WTC11 (cell line): Measurements from ENCODE around the gene XRCC4. TPM values are rescaled to one million over a fixed set of nuclear protein-coding genes. Genes with fewer than 3 reads are reported as not detected.

Source experiments
- ATAC-seq: fragments of 200-7000 bp; cut with Tn5 transposase; 2 replicates; pipeline ENCODE4 v1.10.0; 2021; ENCODE audit warnings: mild to moderate bottlenecking, moderate library complexity
- CTCF ChIA-PET: fragments of 300-600 bp; sonication (Branson Sonifier 250); formaldehyde crosslinking; loops from one replicate; lab custom pipeline; 2021; ENCODE audit warnings: antibody characterized with exemption; lab: Charles Lee
- POLR2A ChIA-PET: fragments of 350-600 bp; sonication (Branson Sonifier 250); formaldehyde crosslinking; loops from one replicate; lab custom pipeline; 2021; ENCODE audit warnings: antibody characterized with exemption; lab: Charles Lee
- DNase-seq: peaks from one replicate; pipeline ENCODE4 v3.0.0; 2021; ENCODE audit warnings: low spot score
- H3K27ac Mint-ChIP-seq: 2 replicates; pipeline ENCODE4 v1.8.0; 2021; ENCODE audit warnings: mixed read lengths
- H3K27me3 Mint-ChIP-seq: 2 replicates; pipeline ENCODE4 v1.8.0; 2021; ENCODE audit warnings: low read depth, mild to moderate bottlenecking, moderate library complexity, mixed read lengths
- H3K36me3 Mint-ChIP-seq: 2 replicates; pipeline ENCODE4 v1.8.0; 2021; ENCODE audit warnings: mixed read lengths
- H3K4me1 Mint-ChIP-seq: 2 replicates; pipeline ENCODE4 v1.8.0; 2022; ENCODE audit warnings: mixed read lengths
- H3K4me3 Mint-ChIP-seq: 2 replicates; pipeline ENCODE4 v1.8.0; 2021; ENCODE audit warnings: mild to moderate bottlenecking, moderate library complexity, mixed read lengths
- H3K9me3 Mint-ChIP-seq: 2 replicates; pipeline ENCODE4 v1.8.0; 2021; ENCODE audit warnings: mixed read lengths
- CREB1 ChIP-seq: sonication (generic); formaldehyde crosslinking; IDR thresholded peaks from 2 replicates; pipeline ENCODE4 v1.8.0; 2023; ENCODE audit warnings: mild to moderate bottlenecking, missing genetic modification reagents
- EMX1 ChIP-seq: fragments of 250-450 bp; sonication (Bioruptor Pico); IDR thresholded peaks from 2 replicates; pipeline ENCODE4 v1.8.0; 2021; ENCODE audit warnings: mild to moderate bottlenecking
- GTF2I ChIP-seq: fragments of 250-450 bp; sonication (Bioruptor Pico); conservative IDR thresholded peaks from 2 replicates; pipeline ENCODE4 v1.4.0; 2021; ENCODE audit warnings: mild to moderate bottlenecking
- JAZF1 ChIP-seq: fragments of 250-450 bp; sonication (Bioruptor Pico); IDR thresholded peaks from 2 replicates; pipeline ENCODE4 v1.9.0; 2021; ENCODE audit warnings: moderate library complexity, mild to moderate bottlenecking, inconsistent platforms
- KAT7 ChIP-seq: sonication (generic); formaldehyde crosslinking; IDR thresholded peaks from 2 replicates; pipeline ENCODE4 v1.8.1; 2023; ENCODE audit warnings: missing genetic modification reagents, mild to moderate bottlenecking, borderline replicate concordance
- NFYB ChIP-seq: sonication (generic); formaldehyde crosslinking; conservative IDR thresholded peaks from 2 replicates; pipeline ENCODE4 v1.8.0; 2022; ENCODE audit warnings: low read depth, missing genetic modification reagents
- NR2C2 ChIP-seq: sonication (generic); formaldehyde crosslinking; IDR thresholded peaks from 2 replicates; pipeline ENCODE4 v1.8.0; 2022; ENCODE audit warnings: mild to moderate bottlenecking, missing genetic modification reagents
- SOX15 ChIP-seq: fragments of 250-450 bp; sonication (Bioruptor Pico); IDR thresholded peaks from 2 replicates; pipeline ENCODE4 v1.9.0; 2021; ENCODE audit warnings: mild to moderate bottlenecking
- TCF7 ChIP-seq: sonication (generic); formaldehyde crosslinking; IDR thresholded peaks from 2 replicates; pipeline ENCODE4 v1.8.0; 2022; ENCODE audit warnings: mild to moderate bottlenecking, low read depth, missing genetic modification reagents, moderate library complexity
- ZNF263 ChIP-seq: sonication (generic); formaldehyde crosslinking; IDR thresholded peaks from 2 replicates; pipeline ENCODE4 v1.8.1; 2022; ENCODE audit warnings: low read depth, mild to moderate bottlenecking, moderate library complexity, missing genetic modification reagents
- total RNA-seq: library from RNA; stranded (reverse); gene quantifications from 3 replicates; pipeline ENCODE4 v1.2.3, GENCODE V29; 2021
- TF ChIP-seq, protein P1 (sequence below): sonication (generic); formaldehyde crosslinking; IDR thresholded peaks from 2 replicates; pipeline ENCODE4 v1.8.1; 2023; ENCODE audit warnings: mild to moderate bottlenecking, missing genetic modification reagents
- TF ChIP-seq, protein P2 (sequence below): fragments of 250-450 bp; sonication (Bioruptor Pico); conservative IDR thresholded peaks from 2 replicates; pipeline ENCODE4 v1.9.0; 2021; ENCODE audit warnings: mild to moderate bottlenecking
- TF ChIP-seq, protein P3 (sequence below): fragments of 250-450 bp; sonication (Bioruptor Pico); IDR thresholded peaks from 2 replicates; pipeline ENCODE4 v1.9.0; 2021; ENCODE audit warnings: moderate library complexity, mild to moderate bottlenecking, inconsistent platforms, borderline replicate concordance
- TF ChIP-seq, protein P4 (sequence below): sonication (generic); formaldehyde crosslinking; conservative IDR thresholded peaks from 2 replicates; pipeline ENCODE4 v1.8.1; 2022; ENCODE audit warnings: mild to moderate bottlenecking, missing genetic modification reagents
- TF ChIP-seq, protein P5 (sequence below): sonication (generic); formaldehyde crosslinking; IDR thresholded peaks from 2 replicates; pipeline ENCODE4 v1.8.0; 2023; ENCODE audit warnings: mild to moderate bottlenecking, missing genetic modification reagents
- TF ChIP-seq, protein P6 (sequence below): sonication (generic); formaldehyde crosslinking; IDR thresholded peaks from 2 replicates; pipeline ENCODE4 v1.8.0; 2022; ENCODE audit warnings: missing genetic modification reagents
- TF ChIP-seq, protein P7 (sequence below): sonication (generic); formaldehyde crosslinking; conservative IDR thresholded peaks from 2 replicates; pipeline ENCODE4 v1.8.1; 2023; ENCODE audit warnings: mild to moderate bottlenecking, low read depth, missing genetic modification reagents, moderate library complexity
- TF ChIP-seq, protein P8 (sequence below): sonication (generic); formaldehyde crosslinking; IDR thresholded peaks from 2 replicates; pipeline ENCODE4 v1.8.1; 2022; ENCODE audit warnings: mild to moderate bottlenecking, moderate library complexity, missing genetic modification reagents

XRCC4 gene
- total RNA-seq, 1 experiment from 2014 or later = 13.5 TPM

GRCh38 chr5:83220331-83220730 is 143.0 kb downstream of the XRCC4 start (continued):
- TF ChIP-seq CREB1 = no peak
- TF ChIP-seq, protein P1, sequence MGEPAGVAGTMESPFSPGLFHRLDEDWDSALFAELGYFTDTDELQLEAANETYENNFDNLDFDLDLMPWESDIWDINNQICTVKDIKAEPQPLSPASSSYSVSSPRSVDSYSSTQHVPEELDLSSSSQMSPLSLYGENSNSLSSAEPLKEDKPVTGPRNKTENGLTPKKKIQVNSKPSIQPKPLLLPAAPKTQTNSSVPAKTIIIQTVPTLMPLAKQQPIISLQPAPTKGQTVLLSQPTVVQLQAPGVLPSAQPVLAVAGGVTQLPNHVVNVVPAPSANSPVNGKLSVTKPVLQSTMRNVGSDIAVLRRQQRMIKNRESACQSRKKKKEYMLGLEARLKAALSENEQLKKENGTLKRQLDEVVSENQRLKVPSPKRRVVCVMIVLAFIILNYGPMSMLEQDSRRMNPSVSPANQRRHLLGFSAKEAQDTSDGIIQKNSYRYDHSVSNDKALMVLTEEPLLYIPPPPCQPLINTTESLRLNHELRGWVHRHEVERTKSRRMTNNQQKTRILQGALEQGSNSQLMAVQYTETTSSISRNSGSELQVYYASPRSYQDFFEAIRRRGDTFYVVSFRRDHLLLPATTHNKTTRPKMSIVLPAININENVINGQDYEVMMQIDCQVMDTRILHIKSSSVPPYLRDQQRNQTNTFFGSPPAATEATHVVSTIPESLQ (CRISPR knock-in tag) = no peak
- TF ChIP-seq ZNF263 (CRISPR knock-in tag) = no peak
- no peak for TF ChIP-seq TCF7
- no peak for TF ChIP-seq NR2C2 (CRISPR knock-in tag)
- TF ChIP-seq, protein P2, sequence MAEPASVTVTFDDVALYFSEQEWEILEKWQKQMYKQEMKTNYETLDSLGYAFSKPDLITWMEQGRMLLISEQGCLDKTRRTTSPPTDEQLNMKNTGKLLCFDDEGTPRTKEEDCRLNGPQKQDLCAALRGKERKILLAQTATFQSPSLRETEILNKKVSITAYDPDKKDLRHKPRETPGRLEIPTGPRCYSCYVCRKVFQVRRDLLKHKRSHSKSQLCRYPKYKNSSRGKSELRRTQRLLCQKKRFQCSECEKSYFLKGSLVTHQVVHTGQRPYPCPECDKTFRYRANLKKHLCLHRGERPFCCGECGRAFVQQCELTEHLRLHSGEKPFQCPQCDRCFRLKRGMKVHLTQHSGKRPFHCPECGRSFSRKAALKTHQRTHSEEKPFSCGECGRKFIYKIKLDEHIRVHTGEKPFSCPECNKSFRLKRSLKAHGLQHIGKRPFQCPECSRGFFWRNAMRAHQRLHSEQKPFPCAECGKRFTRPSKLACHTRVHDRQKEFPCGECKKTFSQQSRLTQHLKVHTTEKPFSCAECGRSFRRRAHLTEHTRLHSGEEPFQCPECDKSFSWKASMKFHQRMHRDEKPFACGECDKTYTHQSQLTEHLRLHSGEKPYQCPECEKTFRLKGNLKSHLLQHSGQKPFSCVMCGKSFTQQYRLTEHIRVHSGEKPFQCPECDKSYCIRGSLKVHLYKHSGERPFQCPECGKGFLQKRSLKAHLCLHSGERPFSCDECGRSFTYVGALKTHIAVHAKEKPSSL (CRISPR knock-in tag) = no peak
- TF ChIP-seq, all 79 proteins: peak for 0

DNA sequence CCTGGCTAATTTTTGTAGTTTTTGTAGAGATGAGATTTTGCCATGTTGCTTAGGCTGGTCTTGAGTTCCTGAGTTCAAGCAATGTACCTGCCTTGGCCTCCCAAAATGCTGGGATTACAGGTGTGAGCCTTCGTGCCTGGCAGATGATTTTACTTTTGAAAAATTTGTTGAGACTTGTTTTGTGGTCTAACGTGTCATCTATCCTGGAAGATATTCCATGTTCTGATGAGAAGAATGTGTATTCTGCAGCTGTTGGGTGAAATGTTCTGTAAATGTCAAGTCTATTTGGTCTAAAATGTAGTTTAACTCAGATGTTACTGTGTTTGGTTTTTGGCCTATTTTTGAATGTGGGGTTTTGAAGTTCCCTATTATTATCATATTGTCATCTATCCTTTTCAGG is 145.6 kb downstream of the XRCC4 start:
- ChIA-PET POLR2A (no interaction called here), CTCF (no interaction called here)
- Mint-ChIP-seq H3K27me3 (no peaks in the 10 kb centered on the region), H3K9me3 (peaks cover 6% of the 10 kb centered on the region; the same call in 1 of the 2 replicates), H3K27ac (no peak overlapping the region), H3K36me3 (no peaks in the 10 kb centered on the region), H3K4me1 (peaks cover 28% of the 10 kb centered on the region), H3K4me3 (no peak overlapping the region)
- DNase-seq (no peak), ATAC-seq (no peak)
- TF ChIP-seq, protein P3, sequence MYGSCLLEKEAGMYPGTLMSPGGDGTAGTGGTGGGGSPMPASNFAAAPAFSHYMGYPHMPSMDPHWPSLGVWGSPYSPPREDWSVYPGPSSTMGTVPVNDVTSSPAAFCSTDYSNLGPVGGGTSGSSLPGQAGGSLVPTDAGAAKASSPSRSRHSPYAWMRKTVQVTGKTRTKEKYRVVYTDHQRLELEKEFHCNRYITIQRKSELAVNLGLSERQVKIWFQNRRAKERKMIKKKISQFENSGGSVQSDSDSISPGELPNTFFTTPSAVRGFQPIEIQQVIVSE (CRISPR knock-in tag) = no peak
- no peak for TF ChIP-seq KAT7 (CRISPR knock-in tag)
- TF ChIP-seq, protein P4, sequence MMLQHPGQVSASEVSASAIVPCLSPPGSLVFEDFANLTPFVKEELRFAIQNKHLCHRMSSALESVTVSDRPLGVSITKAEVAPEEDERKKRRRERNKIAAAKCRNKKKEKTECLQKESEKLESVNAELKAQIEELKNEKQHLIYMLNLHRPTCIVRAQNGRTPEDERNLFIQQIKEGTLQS (CRISPR knock-in tag) = no peak
- TF ChIP-seq, protein P5, sequence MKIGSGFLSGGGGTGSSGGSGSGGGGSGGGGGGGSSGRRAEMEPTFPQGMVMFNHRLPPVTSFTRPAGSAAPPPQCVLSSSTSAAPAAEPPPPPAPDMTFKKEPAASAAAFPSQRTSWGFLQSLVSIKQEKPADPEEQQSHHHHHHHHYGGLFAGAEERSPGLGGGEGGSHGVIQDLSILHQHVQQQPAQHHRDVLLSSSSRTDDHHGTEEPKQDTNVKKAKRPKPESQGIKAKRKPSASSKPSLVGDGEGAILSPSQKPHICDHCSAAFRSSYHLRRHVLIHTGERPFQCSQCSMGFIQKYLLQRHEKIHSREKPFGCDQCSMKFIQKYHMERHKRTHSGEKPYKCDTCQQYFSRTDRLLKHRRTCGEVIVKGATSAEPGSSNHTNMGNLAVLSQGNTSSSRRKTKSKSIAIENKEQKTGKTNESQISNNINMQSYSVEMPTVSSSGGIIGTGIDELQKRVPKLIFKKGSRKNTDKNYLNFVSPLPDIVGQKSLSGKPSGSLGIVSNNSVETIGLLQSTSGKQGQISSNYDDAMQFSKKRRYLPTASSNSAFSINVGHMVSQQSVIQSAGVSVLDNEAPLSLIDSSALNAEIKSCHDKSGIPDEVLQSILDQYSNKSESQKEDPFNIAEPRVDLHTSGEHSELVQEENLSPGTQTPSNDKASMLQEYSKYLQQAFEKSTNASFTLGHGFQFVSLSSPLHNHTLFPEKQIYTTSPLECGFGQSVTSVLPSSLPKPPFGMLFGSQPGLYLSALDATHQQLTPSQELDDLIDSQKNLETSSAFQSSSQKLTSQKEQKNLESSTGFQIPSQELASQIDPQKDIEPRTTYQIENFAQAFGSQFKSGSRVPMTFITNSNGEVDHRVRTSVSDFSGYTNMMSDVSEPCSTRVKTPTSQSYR (CRISPR knock-in tag) = no peak
- TF ChIP-seq, protein P6, sequence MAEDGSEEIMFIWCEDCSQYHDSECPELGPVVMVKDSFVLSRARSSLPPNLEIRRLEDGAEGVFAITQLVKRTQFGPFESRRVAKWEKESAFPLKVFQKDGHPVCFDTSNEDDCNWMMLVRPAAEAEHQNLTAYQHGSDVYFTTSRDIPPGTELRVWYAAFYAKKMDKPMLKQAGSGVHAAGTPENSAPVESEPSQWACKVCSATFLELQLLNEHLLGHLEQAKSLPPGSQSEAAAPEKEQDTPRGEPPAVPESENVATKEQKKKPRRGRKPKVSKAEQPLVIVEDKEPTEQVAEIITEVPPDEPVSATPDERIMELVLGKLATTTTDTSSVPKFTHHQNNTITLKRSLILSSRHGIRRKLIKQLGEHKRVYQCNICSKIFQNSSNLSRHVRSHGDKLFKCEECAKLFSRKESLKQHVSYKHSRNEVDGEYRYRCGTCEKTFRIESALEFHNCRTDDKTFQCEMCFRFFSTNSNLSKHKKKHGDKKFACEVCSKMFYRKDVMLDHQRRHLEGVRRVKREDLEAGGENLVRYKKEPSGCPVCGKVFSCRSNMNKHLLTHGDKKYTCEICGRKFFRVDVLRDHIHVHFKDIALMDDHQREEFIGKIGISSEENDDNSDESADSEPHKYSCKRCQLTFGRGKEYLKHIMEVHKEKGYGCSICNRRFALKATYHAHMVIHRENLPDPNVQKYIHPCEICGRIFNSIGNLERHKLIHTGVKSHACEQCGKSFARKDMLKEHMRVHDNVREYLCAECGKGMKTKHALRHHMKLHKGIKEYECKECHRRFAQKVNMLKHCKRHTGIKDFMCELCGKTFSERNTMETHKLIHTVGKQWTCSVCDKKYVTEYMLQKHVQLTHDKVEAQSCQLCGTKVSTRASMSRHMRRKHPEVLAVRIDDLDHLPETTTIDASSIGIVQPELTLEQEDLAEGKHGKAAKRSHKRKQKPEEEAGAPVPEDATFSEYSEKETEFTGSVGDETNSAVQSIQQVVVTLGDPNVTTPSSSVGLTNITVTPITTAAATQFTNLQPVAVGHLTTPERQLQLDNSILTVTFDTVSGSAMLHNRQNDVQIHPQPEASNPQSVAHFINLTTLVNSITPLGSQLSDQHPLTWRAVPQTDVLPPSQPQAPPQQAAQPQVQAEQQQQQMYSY (CRISPR knock-in tag) = no peak
- TF ChIP-seq JAZF1 (CRISPR knock-in tag) = no peak
- TF ChIP-seq NFYB (CRISPR knock-in tag) = no peak
- TF ChIP-seq TCF7 = no peak
- TF ChIP-seq, protein P7, sequence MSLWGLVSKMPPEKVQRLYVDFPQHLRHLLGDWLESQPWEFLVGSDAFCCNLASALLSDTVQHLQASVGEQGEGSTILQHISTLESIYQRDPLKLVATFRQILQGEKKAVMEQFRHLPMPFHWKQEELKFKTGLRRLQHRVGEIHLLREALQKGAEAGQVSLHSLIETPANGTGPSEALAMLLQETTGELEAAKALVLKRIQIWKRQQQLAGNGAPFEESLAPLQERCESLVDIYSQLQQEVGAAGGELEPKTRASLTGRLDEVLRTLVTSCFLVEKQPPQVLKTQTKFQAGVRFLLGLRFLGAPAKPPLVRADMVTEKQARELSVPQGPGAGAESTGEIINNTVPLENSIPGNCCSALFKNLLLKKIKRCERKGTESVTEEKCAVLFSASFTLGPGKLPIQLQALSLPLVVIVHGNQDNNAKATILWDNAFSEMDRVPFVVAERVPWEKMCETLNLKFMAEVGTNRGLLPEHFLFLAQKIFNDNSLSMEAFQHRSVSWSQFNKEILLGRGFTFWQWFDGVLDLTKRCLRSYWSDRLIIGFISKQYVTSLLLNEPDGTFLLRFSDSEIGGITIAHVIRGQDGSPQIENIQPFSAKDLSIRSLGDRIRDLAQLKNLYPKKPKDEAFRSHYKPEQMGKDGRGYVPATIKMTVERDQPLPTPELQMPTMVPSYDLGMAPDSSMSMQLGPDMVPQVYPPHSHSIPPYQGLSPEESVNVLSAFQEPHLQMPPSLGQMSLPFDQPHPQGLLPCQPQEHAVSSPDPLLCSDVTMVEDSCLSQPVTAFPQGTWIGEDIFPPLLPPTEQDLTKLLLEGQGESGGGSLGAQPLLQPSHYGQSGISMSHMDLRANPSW (CRISPR knock-in tag) = no peak
- TF ChIP-seq EMX1 (CRISPR knock-in tag) = no peak
- no peak for TF ChIP-seq GTF2I (CRISPR knock-in tag)
- TF ChIP-seq, protein P8, sequence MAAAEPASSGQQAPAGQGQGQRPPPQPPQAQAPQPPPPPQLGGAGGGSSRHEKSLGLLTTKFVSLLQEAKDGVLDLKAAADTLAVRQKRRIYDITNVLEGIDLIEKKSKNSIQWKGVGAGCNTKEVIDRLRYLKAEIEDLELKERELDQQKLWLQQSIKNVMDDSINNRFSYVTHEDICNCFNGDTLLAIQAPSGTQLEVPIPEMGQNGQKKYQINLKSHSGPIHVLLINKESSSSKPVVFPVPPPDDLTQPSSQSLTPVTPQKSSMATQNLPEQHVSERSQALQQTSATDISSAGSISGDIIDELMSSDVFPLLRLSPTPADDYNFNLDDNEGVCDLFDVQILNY (CRISPR knock-in tag) = no peak
- no peak for TF ChIP-seq SOX15 (CRISPR knock-in tag)
